ENCODE results near the gene PIK3CG.
"Not testable (repeated sequence)": the region's sequence is repeated elsewhere in the genome, so short reads cannot be mapped to it uniquely, and the experiment has no call there.

The PIK3CG gene

DNA sequence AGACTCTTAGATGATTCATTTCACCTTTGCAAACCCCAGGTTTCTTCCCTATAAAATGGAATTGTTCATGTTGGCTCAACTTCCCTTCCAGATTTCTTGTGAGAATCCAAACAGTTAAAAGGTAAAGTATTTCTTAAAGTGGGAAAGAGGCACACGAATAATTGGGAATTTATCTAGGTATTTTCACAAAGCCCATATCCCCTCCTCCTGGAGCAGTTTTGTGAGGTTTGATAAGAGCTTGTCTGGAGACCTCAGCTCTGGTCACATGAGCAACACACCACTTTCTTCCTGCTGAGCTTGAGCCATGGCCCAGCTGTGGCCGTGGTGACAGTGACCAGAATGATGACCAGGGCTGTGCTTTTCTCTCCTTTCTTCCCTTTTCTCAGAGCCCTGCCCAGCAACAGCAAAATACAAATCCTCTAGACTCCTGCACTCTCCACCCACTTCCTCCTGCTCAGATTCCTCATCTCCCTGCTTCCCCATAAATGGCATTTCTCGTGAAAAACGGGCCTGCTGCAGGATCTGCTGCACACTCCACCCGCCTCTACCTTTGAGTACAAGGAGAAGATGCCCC, 87.7 kb downstream of the PIK3CG start:
- H3K4me3 ChIP-seq (ENCODE audit: low read depth, low read length): no peak overlapping the region
- TF ChIP-seq, protein P1, sequence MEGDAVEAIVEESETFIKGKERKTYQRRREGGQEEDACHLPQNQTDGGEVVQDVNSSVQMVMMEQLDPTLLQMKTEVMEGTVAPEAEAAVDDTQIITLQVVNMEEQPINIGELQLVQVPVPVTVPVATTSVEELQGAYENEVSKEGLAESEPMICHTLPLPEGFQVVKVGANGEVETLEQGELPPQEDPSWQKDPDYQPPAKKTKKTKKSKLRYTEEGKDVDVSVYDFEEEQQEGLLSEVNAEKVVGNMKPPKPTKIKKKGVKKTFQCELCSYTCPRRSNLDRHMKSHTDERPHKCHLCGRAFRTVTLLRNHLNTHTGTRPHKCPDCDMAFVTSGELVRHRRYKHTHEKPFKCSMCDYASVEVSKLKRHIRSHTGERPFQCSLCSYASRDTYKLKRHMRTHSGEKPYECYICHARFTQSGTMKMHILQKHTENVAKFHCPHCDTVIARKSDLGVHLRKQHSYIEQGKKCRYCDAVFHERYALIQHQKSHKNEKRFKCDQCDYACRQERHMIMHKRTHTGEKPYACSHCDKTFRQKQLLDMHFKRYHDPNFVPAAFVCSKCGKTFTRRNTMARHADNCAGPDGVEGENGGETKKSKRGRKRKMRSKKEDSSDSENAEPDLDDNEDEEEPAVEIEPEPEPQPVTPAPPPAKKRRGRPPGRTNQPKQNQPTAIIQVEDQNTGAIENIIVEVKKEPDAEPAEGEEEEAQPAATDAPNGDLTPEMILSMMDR (IDR thresholded peaks at IDR 0.05; ENCODE audit: borderline replicate concordance, insufficient read depth, low read depth, low read length): no peak

DNA sequence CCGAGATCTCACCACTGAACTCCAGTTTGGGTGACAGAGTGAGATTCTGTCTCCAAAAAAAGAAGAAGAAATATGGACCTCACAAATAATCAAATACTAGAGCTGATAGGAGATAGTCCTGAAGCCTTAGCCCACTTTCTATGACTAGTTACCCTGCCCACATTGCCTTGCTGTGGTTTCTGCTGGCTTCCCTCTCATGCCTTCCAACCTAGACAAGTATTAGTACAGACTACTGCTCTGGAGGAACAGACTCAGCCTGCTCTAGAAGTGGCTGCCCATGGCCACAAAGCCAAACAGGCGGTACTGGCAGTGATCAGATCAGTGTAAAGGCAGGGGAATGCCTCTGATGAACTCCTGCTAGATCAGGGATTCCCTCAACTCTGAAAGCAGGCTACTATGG, 89.8 kb downstream of the PIK3CG start:
- H3K4me3 ChIP-seq (ENCODE audit: low read depth, low read length): no peak overlapping the region
- TF ChIP-seq, protein P1 (IDR thresholded peaks at IDR 0.05; ENCODE audit: borderline replicate concordance, insufficient read depth, low read depth, low read length): no peak

DNA sequence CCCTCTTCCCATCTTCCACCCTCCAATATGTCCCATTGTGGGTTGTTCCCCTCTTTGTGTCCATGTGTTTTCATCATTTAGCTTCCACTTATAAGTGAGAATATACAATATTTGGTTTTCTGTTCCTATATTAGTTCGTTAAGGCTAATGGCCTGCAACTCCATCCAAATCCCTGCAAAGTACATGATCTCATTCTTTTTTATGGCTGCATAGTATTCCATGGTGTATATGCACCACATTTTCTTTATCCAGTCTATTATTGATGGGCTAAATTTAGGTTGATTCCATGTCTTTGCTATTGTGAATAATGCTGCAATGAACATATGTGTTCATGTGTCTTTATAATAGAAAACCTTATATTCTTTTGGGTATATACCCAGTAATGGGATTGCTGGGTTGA, 90.8 kb downstream of the PIK3CG start:
- H3K4me3 ChIP-seq (ENCODE audit: low read depth, low read length): not testable (repeated sequence)

All from GM12875 (cell line).